GM12892 (cell line): Measurements from ENCODE around the gene DLX1.
A peak's percentile ranks its signal among the peaks of the same experiment; 100 is the strongest.
"Not testable (repeated sequence)": the region's sequence is repeated elsewhere in the genome, so short reads cannot be mapped to it uniquely, and the experiment has no call there.

ENCODE experiments used
- DNase-seq: peaks from one replicate; pipeline ENCODE4 v3.0.0; 2011; ENCODE audit not compliant: insufficient read length
- FAIRE-seq: peaks from 2 replicates; lab custom pipeline; 2011; peaks lifted over from hg19 to GRCh38; lab: Jason Lieb, UNC
- POLR2A ChIP-seq: IDR thresholded peaks from 2 replicates; pipeline ENCODE4 v1.6.1; 2011; ENCODE audit warnings: low read depth, low read length, control low read depth
- POLR2AphosphoS5 ChIP-seq: IDR thresholded peaks from 2 replicates; pipeline ENCODE4 v1.6.1; 2011; ENCODE audit warnings: low read depth, low read length, control low read depth
- TAF1 ChIP-seq: IDR thresholded peaks from 2 replicates; pipeline ENCODE4 v1.6.1; 2011; ENCODE audit warnings: low read depth, mild to moderate bottlenecking, control low read depth, low read length, borderline replicate concordance

Gene DLX1

GRCh38 chr2:172103471-172104272, 18.4 kb downstream of the DLX1 start:
- FAIRE-seq (peak; percentile 91), DNase-seq (no peak)
- TF ChIP-seq POLR2AphosphoS5, result no peak
- TF ChIP-seq POLR2A, result no peak
- no peak for TF ChIP-seq TAF1

GRCh38 chr2:172105471-172106107, 20.3 kb downstream of the DLX1 start:
- FAIRE-seq (no peak), DNase-seq (no peak)
- no peak for TF ChIP-seq TAF1
- TF ChIP-seq POLR2AphosphoS5, result no peak
- TF ChIP-seq POLR2A, result no peak

- no peak for TF ChIP-seq POLR2A
- TF ChIP-seq POLR2AphosphoS5, result no peak
- no peak for TF ChIP-seq TAF1
- FAIRE-seq, result no peak
- no peak for DNase-seq
Observed at GRCh38 chr2:172106108-172106961, 21.0 kb downstream of the DLX1 start.

- FAIRE-seq, result no peak
- DNase-seq, result no peak
- TF ChIP-seq POLR2A (no peak), POLR2AphosphoS5 (no peak), TAF1 (no peak)
Observed at GRCh38 chr2:172107690-172108586, 22.6 kb downstream of the DLX1 start.

GRCh38 chr2:172108587-172108930, 23.3 kb downstream of the DLX1 start:
- DNase-seq (no peak), FAIRE-seq (no peak)
- TF ChIP-seq POLR2A (no peak), POLR2AphosphoS5 (no peak), TAF1 (no peak)

GRCh38 chr2:172109256-172109987, 24.1 kb downstream of the DLX1 start:
- TF ChIP-seq TAF1 (no peak), POLR2AphosphoS5 (no peak), POLR2A (no peak)
- FAIRE-seq, result no peak
- no peak for DNase-seq

GRCh38 chr2:172109988-172110811, 24.9 kb downstream of the DLX1 start:
- no peak for TF ChIP-seq TAF1
- TF ChIP-seq POLR2AphosphoS5, result no peak
- no peak for TF ChIP-seq POLR2A
- FAIRE-seq, result no peak
- no peak for DNase-seq

- FAIRE-seq (peak; percentile 27), DNase-seq (no peak)
- TF ChIP-seq POLR2A (no peak), TAF1 (no peak), POLR2AphosphoS5 (no peak)
Observed at GRCh38 chr2:172113617-172114016, 28.3 kb downstream of the DLX1 start.

GRCh38 chr2:172114176-172114575, 28.9 kb downstream of the DLX1 start:
- not testable (repeated sequence) for FAIRE-seq, DNase-seq

- TF ChIP-seq TAF1, result no peak
- no peak for TF ChIP-seq POLR2A
- no peak for TF ChIP-seq POLR2AphosphoS5
- no peak for FAIRE-seq
- DNase-seq, result no peak
Observed at GRCh38 chr2:172114579-172114978, 29.3 kb downstream of the DLX1 start.
